Measurements from ENCODE around the gene ABI3BP.

ABI3BP gene

GRCh38 chr3:100941451-100941850 is 51.8 kb downstream of the ABI3BP start:
- DNase-seq = no peak

- DNase-seq = no peak
Measured at GRCh38 chr3:100941041-100941440, 52.2 kb downstream of the ABI3BP start.

- DNase-seq = no peak
Measured at GRCh38 chr3:100936931-100937330, 56.3 kb downstream of the ABI3BP start.

GRCh38 chr3:100932491-100932890 is 60.7 kb downstream of the ABI3BP start:
- DNase-seq = no peak

GRCh38 chr3:100928638-100929428 is 64.4 kb downstream of the ABI3BP start:
- DNase-seq = no peak

GRCh38 chr3:100927775-100928174 is 65.4 kb downstream of the ABI3BP start:
- DNase-seq = no peak

GRCh38 chr3:100915706-100916495 is 77.3 kb downstream of the ABI3BP start:
- no peak for DNase-seq

- DNase-seq = no peak
Measured at GRCh38 chr3:100913870-100914648, 79.2 kb downstream of the ABI3BP start.

- DNase-seq = no peak
Measured at GRCh38 chr3:100912976-100913545, 80.2 kb downstream of the ABI3BP start.

- DNase-seq = no peak
Measured at GRCh38 chr3:100912571-100912970, 80.7 kb downstream of the ABI3BP start.

GRCh38 chr3:100911956-100912355 is 81.3 kb downstream of the ABI3BP start:
- DNase-seq = no peak

- DNase-seq = no peak
Measured at GRCh38 chr3:100910986-100911385, 82.2 kb downstream of the ABI3BP start.

GRCh38 chr3:100902572-100902971 is 90.6 kb downstream of the ABI3BP start:
- no peak for DNase-seq

- no peak for DNase-seq
Measured at GRCh38 chr3:100900671-100901335, 92.4 kb downstream of the ABI3BP start.

GRCh38 chr3:100899440-100900091 is 93.7 kb downstream of the ABI3BP start:
- DNase-seq = no peak

GRCh38 chr3:100898681-100899080 is 94.5 kb downstream of the ABI3BP start:
- DNase-seq = no peak

- no peak for DNase-seq
Measured at GRCh38 chr3:100896994-100897393, 96.2 kb downstream of the ABI3BP start.

- no peak for DNase-seq
Measured at GRCh38 chr3:100893590-100893989, 99.6 kb downstream of the ABI3BP start.

GRCh38 chr3:100893108-100893507 is 100.1 kb downstream of the ABI3BP start:
- DNase-seq = no peak

GRCh38 chr3:100891827-100892226 is 101.4 kb downstream of the ABI3BP start:
- no peak for DNase-seq

GRCh38 chr3:100891033-100891432 is 102.2 kb downstream of the ABI3BP start:
- DNase-seq = no peak

GRCh38 chr3:100888881-100889280 is 104.3 kb downstream of the ABI3BP start:
- DNase-seq = no peak
